ENCODE measurements around the gene LDB2.

GRCh38 chr4:16685536-16685935, 212.9 kb downstream of the LDB2 start:
- TF ChIP-seq, protein P1, sequence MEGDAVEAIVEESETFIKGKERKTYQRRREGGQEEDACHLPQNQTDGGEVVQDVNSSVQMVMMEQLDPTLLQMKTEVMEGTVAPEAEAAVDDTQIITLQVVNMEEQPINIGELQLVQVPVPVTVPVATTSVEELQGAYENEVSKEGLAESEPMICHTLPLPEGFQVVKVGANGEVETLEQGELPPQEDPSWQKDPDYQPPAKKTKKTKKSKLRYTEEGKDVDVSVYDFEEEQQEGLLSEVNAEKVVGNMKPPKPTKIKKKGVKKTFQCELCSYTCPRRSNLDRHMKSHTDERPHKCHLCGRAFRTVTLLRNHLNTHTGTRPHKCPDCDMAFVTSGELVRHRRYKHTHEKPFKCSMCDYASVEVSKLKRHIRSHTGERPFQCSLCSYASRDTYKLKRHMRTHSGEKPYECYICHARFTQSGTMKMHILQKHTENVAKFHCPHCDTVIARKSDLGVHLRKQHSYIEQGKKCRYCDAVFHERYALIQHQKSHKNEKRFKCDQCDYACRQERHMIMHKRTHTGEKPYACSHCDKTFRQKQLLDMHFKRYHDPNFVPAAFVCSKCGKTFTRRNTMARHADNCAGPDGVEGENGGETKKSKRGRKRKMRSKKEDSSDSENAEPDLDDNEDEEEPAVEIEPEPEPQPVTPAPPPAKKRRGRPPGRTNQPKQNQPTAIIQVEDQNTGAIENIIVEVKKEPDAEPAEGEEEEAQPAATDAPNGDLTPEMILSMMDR (conservative IDR thresholded peaks at IDR 0.05; ENCODE audit: low read depth in 2 of 2): no peak
- TF ChIP-seq, protein P2, sequence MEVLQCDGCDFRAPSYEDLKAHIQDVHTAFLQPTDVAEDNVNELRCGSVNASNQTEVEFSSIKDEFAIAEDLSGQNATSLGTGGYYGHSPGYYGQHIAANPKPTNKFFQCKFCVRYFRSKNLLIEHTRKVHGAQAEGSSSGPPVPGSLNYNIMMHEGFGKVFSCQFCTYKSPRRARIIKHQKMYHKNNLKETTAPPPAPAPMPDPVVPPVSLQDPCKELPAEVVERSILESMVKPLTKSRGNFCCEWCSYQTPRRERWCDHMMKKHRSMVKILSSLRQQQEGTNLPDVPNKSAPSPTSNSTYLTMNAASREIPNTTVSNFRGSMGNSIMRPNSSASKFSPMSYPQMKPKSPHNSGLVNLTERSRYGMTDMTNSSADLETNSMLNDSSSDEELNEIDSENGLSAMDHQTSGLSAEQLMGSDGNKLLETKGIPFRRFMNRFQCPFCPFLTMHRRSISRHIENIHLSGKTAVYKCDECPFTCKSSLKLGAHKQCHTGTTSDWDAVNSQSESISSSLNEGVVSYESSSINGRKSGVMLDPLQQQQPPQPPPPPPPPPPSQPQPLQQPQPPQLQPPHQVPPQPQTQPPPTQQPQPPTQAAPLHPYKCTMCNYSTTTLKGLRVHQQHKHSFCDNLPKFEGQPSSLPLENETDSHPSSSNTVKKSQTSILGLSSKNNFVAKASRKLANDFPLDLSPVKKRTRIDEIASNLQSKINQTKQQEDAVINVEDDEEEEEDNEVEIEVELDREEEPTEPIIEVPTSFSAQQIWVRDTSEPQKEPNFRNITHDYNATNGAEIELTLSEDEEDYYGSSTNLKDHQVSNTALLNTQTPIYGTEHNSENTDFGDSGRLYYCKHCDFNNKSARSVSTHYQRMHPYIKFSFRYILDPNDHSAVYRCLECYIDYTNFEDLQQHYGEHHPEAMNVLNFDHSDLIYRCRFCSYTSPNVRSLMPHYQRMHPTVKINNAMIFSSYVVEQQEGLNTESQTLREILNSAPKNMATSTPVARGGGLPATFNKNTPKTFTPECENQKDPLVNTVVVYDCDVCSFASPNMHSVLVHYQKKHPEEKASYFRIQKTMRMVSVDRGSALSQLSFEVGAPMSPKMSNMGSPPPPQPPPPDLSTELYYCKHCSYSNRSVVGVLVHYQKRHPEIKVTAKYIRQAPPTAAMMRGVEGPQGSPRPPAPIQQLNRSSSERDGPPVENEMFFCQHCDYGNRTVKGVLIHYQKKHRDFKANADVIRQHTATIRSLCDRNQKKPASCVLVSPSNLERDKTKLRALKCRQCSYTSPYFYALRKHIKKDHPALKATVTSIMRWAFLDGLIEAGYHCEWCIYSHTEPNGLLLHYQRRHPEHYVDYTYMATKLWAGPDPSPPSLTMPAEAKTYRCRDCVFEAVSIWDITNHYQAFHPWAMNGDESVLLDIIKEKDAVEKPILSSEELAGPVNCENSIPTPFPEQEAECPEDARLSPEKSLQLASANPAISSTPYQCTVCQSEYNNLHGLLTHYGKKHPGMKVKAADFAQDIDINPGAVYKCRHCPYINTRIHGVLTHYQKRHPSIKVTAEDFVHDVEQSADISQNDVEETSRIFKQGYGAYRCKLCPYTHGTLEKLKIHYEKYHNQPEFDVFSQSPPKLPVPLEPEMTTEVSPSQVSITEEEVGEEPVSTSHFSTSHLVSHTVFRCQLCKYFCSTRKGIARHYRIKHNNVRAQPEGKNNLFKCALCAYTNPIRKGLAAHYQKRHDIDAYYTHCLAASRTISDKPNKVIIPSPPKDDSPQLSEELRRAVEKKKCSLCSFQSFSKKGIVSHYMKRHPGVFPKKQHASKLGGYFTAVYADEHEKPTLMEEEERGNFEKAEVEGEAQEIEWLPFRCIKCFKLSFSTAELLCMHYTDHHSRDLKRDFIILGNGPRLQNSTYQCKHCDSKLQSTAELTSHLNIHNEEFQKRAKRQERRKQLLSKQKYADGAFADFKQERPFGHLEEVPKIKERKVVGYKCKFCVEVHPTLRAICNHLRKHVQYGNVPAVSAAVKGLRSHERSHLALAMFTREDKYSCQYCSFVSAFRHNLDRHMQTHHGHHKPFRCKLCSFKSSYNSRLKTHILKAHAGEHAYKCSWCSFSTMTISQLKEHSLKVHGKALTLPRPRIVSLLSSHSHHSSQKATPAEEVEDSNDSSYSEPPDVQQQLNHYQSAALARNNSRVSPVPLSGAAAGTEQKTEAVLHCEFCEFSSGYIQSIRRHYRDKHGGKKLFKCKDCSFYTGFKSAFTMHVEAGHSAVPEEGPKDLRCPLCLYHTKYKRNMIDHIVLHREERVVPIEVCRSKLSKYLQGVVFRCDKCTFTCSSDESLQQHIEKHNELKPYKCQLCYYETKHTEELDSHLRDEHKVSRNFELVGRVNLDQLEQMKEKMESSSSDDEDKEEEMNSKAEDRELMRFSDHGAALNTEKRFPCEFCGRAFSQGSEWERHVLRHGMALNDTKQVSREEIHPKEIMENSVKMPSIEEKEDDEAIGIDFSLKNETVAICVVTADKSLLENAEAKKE (CRISPR knock-in tag; IDR thresholded peaks at IDR 0.05): no peak
- TF ChIP-seq EZH2 (IDR thresholded peaks at IDR 0.05; ENCODE audit: low read depth, unreplicated experiment) (no peak), EZH2phosphoT487 (IDR thresholded peaks at IDR 0.05; ENCODE audit: unreplicated experiment) (no peak), CREB1 (CRISPR knock-in tag; IDR thresholded peaks at IDR 0.05; ENCODE audit: low read depth) (no peak), POLR2AphosphoS5 (IDR thresholded peaks at IDR 0.05; ENCODE audit: low read depth) (no peak), REST (IDR thresholded peaks at IDR 0.05; ENCODE audit: unreplicated experiment) (no peak), JUNB (IDR thresholded peaks at IDR 0.05; ENCODE audit: unreplicated experiment) (no peak)
- TF ChIP-seq, protein P3, sequence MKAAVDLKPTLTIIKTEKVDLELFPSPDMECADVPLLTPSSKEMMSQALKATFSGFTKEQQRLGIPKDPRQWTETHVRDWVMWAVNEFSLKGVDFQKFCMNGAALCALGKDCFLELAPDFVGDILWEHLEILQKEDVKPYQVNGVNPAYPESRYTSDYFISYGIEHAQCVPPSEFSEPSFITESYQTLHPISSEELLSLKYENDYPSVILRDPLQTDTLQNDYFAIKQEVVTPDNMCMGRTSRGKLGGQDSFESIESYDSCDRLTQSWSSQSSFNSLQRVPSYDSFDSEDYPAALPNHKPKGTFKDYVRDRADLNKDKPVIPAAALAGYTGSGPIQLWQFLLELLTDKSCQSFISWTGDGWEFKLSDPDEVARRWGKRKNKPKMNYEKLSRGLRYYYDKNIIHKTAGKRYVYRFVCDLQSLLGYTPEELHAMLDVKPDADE (IDR thresholded peaks at IDR 0.05): no peak
